ENCODE measurements around the gene HDAC11.

The HDAC11 gene

GRCh38 chr3:13522236-13522635 lies 42.1 kb downstream of the HDAC11 start:
- DNase-seq, result no peak

- no peak for DNase-seq
These were observed 45.0 kb downstream of the HDAC11 start for GRCh38 chr3:13524979-13525669.

- peak in 1 of 56 donors; percentile 52 for DNase-seq
These were observed 45.9 kb downstream of the HDAC11 start for GRCh38 chr3:13525827-13526625.

- DNase-seq, result no peak
These were observed 46.5 kb downstream of the HDAC11 start for GRCh38 chr3:13526626-13526949.

GRCh38 chr3:13528217-13528867 lies 48.2 kb downstream of the HDAC11 start:
- no peak for DNase-seq

- DNase-seq, result no peak
These were observed 49.3 kb downstream of the HDAC11 start for GRCh38 chr3:13529196-13530112.

- no peak for DNase-seq
These were observed 50.3 kb downstream of the HDAC11 start for GRCh38 chr3:13530241-13531009.

GRCh38 chr3:13532085-13532484 lies 52.0 kb downstream of the HDAC11 start:
- DNase-seq, result no peak

GRCh38 chr3:13532631-13533030 lies 52.5 kb downstream of the HDAC11 start:
- no peak for DNase-seq

- no peak for DNase-seq
These were observed 53.8 kb downstream of the HDAC11 start for GRCh38 chr3:13533885-13534301.

GRCh38 chr3:13535526-13535875 lies 55.4 kb downstream of the HDAC11 start:
- no peak for DNase-seq

GRCh38 chr3:13535905-13536304 lies 55.8 kb downstream of the HDAC11 start:
- DNase-seq, result peak in 24 of 56 donors; percentile 14 to 53 (median 28)

GRCh38 chr3:13536432-13536831 lies 56.3 kb downstream of the HDAC11 start:
- no peak for DNase-seq

- no peak for DNase-seq
These were observed 56.7 kb downstream of the HDAC11 start for GRCh38 chr3:13536832-13537231.

GRCh38 chr3:13537244-13537908 lies 57.3 kb downstream of the HDAC11 start:
- DNase-seq, result no peak

GRCh38 chr3:13537909-13538296 lies 57.8 kb downstream of the HDAC11 start:
- DNase-seq, result no peak

GRCh38 chr3:13538520-13539291 lies 58.6 kb downstream of the HDAC11 start:
- DNase-seq, result no peak

GRCh38 chr3:13539292-13539638 lies 59.2 kb downstream of the HDAC11 start:
- DNase-seq, result no peak

GRCh38 chr3:13539671-13540070 lies 59.6 kb downstream of the HDAC11 start:
- no peak for DNase-seq
